Stomach (tissue), 9 donors: ENCODE data around the gene IMMT. TPM values are rescaled to one million over a fixed set of nuclear protein-coding genes. Genes with fewer than 3 reads are reported as not detected.

Source experiments
- DNase-seq, 2 donors: peaks; one replicate each; pipeline versions ENCODE4 v3.0.0 to v3.0.0-alpha.2; 2013 to 2019
- H3K27ac ChIP-seq, 5 donors: fragments of 200-600 bp in 4 of 5; sonication (generic) in 4 of 5; one replicate each; pipeline ENCODE4 v1.5.1; 2013 to 2019; ENCODE audit warnings: mild to moderate bottlenecking in 1 of 5, moderate library complexity in 1 of 5
- H3K27me3 ChIP-seq, 3 donors: fragments of 200-600 bp; sonication (generic); one replicate each; pipeline ENCODE4 v1.5.1; 2017 to 2019; ENCODE audit warnings: mixed run types in 1 of 3
- H3K36me3 ChIP-seq, 4 donors: fragments of 200-600 bp; sonication (generic); 1 replicate in 3 of 4; 2 replicates in 1 of 4; pipeline ENCODE4 v1.5.1; 2016 to 2019
- H3K4me1 ChIP-seq, 4 donors: fragments of 200-600 bp; sonication (generic); one replicate each; pipeline ENCODE4 v1.5.1; 2016 to 2019
- H3K4me3 ChIP-seq, 4 donors: fragments of 200-600 bp; sonication (generic) in 3 of 4; one replicate each; pipeline ENCODE4 v1.5.1; 2016 to 2019; ENCODE audit warnings: mild to moderate bottlenecking in 1 of 4
- H3K9me3 ChIP-seq, 4 donors: fragments of 200-600 bp; sonication (generic); one replicate each; pipeline ENCODE4 v1.5.1; 2016 to 2019
- EP300 ChIP-seq: sonication (generic); formaldehyde crosslinking; IDR thresholded peaks from one replicate; pipeline ENCODE4 v1.6.1; 2017; ENCODE audit warnings: antibody characterized with exemption
- POLR2A ChIP-seq, 4 donors: fragments of 450-650 bp; IDR thresholded peaks; one replicate each; pipeline ENCODE4 v1.6.1; 2016; ENCODE audit warnings: antibody characterized with exemption in 4 of 4, control low read depth in 2 of 4, mild to moderate bottlenecking in 1 of 4, moderate library complexity in 1 of 4
- POLR2AphosphoS5 ChIP-seq, 3 donors: sonication (generic); formaldehyde crosslinking; IDR thresholded peaks; one replicate each; pipeline ENCODE4 v1.6.1; 2016; ENCODE audit warnings: antibody characterized with exemption in 3 of 3
- WGBS, 5 donors: extraction: QIAGEN DNeasy Blood & Tissue Kit in 3 of 5; methylation state at CpG; one replicate each; pipeline versions ENCODE4 v1.1.5 to v1.1.7; 2013 to 2018; 5-methylcytosine and 5-hydroxymethylcytosine counted together
- intact Hi-C: fragments of 100-400 bp; cut with DNase I; formaldehyde crosslinking; loops from one replicate; pipeline ENCODE4 v1.15.1; 2023; ENCODE audit warnings: low total_unique reads
- polyA plus RNA-seq, 3 donors: library from polyadenylated mRNA; stranded (reverse); fragments of 200-250 nt; gene quantifications; one replicate each; pipeline ENCODE4 v1.2.3, GENCODE V29; 2013
- total RNA-seq, 5 donors: library from RNA; depleted of rRNA; stranded (reverse); fragments of >200 nt; gene quantifications; one replicate each; pipeline versions ENCODE4 v1.1.0 to v1.2.3, GENCODE V29; 2014 to 2016
- TF ChIP-seq, protein P1 (sequence below), 7 experiments: fragments of 450-650 bp in 4 of 7; fragments of 200-600 bp in 3 of 7; sonication (generic) in 3 of 7; IDR thresholded peaks; one replicate each; pipeline ENCODE4 v1.5.1; 2016 to 2019; ENCODE audit warnings: antibody characterized with exemption in 7 of 7, control low read depth in 2 of 7, mild to moderate bottlenecking in 1 of 7
- donor health status: healthy with polysubstance abuse.
- donor health status: Bipolar disorder and iron deficiency.
- donor health status: healthy.

Gene IMMT
- total and polyA plus RNA-seq, 8 donors: 30.1 to 94.5 (median 42.4) TPM

DNA sequence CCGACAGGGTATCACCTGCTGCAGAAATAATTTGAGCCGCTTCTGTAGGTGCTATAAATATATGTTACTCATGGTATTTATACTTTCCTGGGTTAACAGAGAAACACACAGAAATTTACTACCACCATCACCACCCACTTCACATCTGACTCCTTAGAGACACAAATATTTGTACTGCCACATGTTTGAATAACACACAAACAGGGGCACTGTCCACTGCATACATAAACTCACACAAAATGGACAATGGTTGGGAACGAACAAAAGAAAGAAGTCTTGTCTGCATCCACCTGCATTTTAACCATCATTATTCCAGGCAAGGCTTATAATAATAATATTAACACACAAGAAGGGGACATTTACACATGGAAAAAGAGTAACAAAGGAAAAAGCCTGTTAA lies 24.0 kb downstream of the IMMT start:
- H3K27ac ChIP-seq: no peak overlapping the region
- 72 to 86% (median 76%) methylated on average over 3 of the region's 3 CpGs for WGBS, 5 donors
- peaks cover 15 to 87% (median 77%) of the 10 kb centered on the region in 4 donors for H3K36me3 ChIP-seq
- H3K27me3 ChIP-seq: no peaks in the 10 kb centered on the region
- peaks cover 3 to 21% (median 12%) of the 10 kb centered on the region in 4 donors for H3K4me1 ChIP-seq
- DNase-seq: no peak
- intact Hi-C loops: no loop called here
- TF ChIP-seq POLR2AphosphoS5 (IDR thresholded peaks at IDR 0.05): no peak
- TF ChIP-seq, protein P1, sequence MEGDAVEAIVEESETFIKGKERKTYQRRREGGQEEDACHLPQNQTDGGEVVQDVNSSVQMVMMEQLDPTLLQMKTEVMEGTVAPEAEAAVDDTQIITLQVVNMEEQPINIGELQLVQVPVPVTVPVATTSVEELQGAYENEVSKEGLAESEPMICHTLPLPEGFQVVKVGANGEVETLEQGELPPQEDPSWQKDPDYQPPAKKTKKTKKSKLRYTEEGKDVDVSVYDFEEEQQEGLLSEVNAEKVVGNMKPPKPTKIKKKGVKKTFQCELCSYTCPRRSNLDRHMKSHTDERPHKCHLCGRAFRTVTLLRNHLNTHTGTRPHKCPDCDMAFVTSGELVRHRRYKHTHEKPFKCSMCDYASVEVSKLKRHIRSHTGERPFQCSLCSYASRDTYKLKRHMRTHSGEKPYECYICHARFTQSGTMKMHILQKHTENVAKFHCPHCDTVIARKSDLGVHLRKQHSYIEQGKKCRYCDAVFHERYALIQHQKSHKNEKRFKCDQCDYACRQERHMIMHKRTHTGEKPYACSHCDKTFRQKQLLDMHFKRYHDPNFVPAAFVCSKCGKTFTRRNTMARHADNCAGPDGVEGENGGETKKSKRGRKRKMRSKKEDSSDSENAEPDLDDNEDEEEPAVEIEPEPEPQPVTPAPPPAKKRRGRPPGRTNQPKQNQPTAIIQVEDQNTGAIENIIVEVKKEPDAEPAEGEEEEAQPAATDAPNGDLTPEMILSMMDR (IDR thresholded peaks at IDR 0.05): no peak
- TF ChIP-seq POLR2A (IDR thresholded peaks at IDR 0.05): no peak
- TF ChIP-seq EP300: no peak
- no peaks in the 10 kb centered on the region for H3K9me3 ChIP-seq
- H3K4me3 ChIP-seq: no peak overlapping the region

DNA sequence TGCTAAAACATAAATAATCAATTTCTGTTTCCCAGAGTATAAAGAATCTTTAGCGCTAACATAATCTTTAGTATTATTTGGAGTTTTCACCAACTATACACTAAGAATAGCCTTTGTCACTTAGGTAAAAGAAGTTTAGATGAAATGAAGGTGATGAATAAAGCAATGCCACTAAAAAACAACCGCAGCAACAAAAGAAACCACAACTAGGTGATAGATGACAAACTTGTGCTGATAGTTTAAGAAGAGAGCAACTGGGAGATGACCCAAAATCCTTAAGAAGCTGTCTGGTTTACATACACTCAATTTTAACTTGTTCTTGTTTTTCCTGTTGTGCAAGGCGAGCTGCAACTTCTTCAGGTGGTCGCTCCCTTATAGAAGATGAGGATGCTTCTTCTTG lies 24.8 kb downstream of the IMMT start:
- H3K4me3 ChIP-seq: no peak overlapping the region
- no peaks in the 10 kb centered on the region for H3K27me3 ChIP-seq
- H3K36me3 ChIP-seq: peaks cover 21 to 88% (median 79%) of the 10 kb centered on the region in 4 donors
- no peaks in the 10 kb centered on the region for H3K9me3 ChIP-seq
- WGBS, 5 donors: 89 to 96% (median 93%) methylated on average over 4 of the region's 4 CpGs
- TF ChIP-seq, protein P1 (IDR thresholded peaks at IDR 0.05): no peak
- TF ChIP-seq POLR2AphosphoS5 (IDR thresholded peaks at IDR 0.05) (no peak), POLR2A (IDR thresholded peaks at IDR 0.05) (no peak), EP300 (no peak)
- intact Hi-C loops: no loop called here
- DNase-seq: no peak
- no peak overlapping the region for H3K27ac ChIP-seq
- H3K4me1 ChIP-seq: peaks cover 0 to 12% (median 5%) of the 10 kb centered on the region in 4 donors

DNA sequence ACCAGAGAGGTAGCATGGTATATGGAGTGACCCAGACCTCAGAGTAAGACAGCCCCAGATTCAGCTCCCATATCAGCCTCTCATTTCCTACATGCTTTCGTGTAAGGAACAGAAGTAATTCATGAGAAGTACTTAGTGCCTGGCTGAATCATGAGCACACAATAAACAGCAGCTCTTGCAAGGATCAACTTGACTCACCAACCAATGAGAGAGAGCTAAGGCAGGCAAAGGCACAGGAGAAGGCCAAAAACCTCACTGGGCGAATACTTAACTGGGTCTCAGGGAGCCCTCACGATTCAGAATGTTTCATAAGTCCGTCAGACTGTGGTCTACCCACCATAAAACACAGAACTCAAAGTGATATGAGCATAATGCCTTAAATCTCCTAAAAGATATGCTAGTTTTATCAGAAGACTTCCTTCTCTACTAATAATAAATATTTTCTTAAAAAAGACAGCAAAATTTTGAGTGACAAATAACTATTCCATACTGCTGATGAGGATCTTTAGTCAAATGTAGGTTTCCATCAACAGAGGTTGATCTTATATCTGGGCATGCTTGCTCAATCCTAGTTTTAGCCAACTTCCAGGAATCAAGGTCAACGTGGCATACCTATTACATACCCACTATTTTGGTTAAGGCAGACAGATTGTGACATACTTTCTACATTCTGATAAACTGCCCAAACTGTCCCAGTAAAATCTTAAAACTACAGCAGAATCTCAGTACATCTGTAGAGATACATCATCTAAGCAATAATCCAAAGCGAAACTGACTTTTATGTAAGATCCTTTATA lies 34.9 kb downstream of the IMMT start:
- no peaks in the 10 kb centered on the region for H3K4me1 ChIP-seq
- H3K27me3 ChIP-seq: no peaks in the 10 kb centered on the region
- no peak for DNase-seq
- intact Hi-C loops: no loop called here
- H3K4me3 ChIP-seq: no peak overlapping the region
- WGBS, 5 donors: 90 to 96% (median 95%) methylated on average over 6 of the region's 6 CpGs
- H3K27ac ChIP-seq: no peak overlapping the region
- TF ChIP-seq POLR2AphosphoS5 (IDR thresholded peaks at IDR 0.05) (no peak), POLR2A (IDR thresholded peaks at IDR 0.05) (no peak), EP300 (no peak)
- TF ChIP-seq, protein P1 (IDR thresholded peaks at IDR 0.05): no peak
- peaks cover 53 to 100% (median 99%) of the 10 kb centered on the region in 4 donors for H3K36me3 ChIP-seq
- H3K9me3 ChIP-seq: no peaks in the 10 kb centered on the region

DNA sequence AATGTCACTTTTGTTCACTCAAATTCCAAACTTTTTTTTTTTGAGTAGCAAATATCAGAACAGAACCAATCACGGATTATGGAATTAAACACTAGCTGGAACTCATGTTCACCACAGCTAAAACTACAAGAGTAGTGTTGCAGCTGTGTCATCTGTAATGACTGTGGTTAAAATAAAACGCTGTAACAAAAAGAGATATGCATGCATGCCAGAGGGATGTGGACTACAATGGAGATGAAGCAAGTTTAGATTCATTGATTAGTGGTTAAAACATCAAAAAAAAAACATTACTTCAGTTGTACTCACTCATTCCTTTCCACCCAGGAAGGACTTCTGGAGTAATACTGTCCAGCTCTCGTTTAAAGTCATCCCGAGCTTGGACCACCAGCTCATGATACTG lies 37.0 kb downstream of the IMMT start:
- peaks cover 41 to 99% (median 92%) of the 10 kb centered on the region in 4 donors for H3K36me3 ChIP-seq
- H3K4me1 ChIP-seq: no peaks in the 10 kb centered on the region
- TF ChIP-seq EP300: no peak
- TF ChIP-seq POLR2A (IDR thresholded peaks at IDR 0.05): no peak
- TF ChIP-seq, protein P1 (IDR thresholded peaks at IDR 0.05): no peak
- TF ChIP-seq POLR2AphosphoS5 (IDR thresholded peaks at IDR 0.05): no peak
- no peaks in the 10 kb centered on the region for H3K27me3 ChIP-seq
- no peaks in the 10 kb centered on the region for H3K9me3 ChIP-seq
- WGBS, 5 donors: 90 to 96% (median 91%) methylated on average over 4 of the region's 4 CpGs
- no peak overlapping the region for H3K4me3 ChIP-seq
- DNase-seq: no peak
- intact Hi-C loops: no loop called here
- no peak overlapping the region for H3K27ac ChIP-seq
